Measurements from ENCODE around the gene MSI2.

Gene MSI2

DNA sequence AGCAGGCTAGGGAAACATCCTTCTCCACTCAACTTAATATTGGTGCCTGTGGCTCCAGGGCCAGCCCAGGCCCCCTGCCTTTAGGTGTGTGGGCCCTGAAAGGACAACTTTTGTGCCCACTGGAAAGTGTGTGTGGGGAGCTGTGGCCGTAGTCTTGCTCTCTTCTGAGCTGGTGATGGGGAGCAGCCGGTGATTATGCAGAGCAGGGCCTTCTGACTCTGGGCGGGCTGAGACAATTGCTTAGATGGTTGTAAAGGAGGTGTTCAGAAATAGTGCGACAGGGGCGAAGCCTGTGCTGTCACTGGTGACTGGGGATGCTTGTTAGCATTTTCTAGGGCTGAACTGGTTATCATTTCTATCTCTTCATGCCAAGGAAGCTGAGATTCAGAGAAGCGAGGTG, 62.6 kb downstream of the MSI2 start:
- no peak for DNase-seq (ENCODE audit: low spot score)

DNA sequence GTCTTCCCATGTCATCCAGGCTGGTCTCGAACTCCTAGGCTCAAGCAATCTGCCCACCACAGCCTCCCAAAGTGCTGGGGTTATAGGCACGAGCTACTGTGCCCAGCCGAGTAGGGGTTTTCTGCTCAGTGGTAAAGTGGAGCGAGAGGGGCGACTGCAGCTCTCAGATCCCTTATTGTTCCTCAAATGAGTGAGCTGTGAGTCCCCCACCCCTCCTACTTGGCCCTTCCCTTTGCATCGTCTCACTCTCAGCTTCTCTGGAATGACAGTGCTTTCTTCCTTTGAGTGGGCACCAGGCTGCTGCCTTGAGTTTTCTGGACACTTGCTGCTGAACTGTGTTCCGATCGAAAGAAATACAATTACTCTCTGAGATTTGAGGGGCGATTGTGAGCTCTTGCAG, 63.5 kb downstream of the MSI2 start:
- DNase-seq (ENCODE audit: low spot score): no peak

- no peak for DNase-seq (ENCODE audit: low spot score)
These were observed 67.1 kb downstream of the MSI2 start for GRCh38 chr17:57323391-57323790.

- DNase-seq (ENCODE audit: low spot score): no peak
These were observed 67.7 kb downstream of the MSI2 start for GRCh38 chr17:57324060-57324459.

- no peak for DNase-seq (ENCODE audit: low spot score)
These were observed 68.3 kb downstream of the MSI2 start for GRCh38 chr17:57324631-57325030.

- DNase-seq (ENCODE audit: low spot score): no peak
These were observed 70.0 kb downstream of the MSI2 start for GRCh38 chr17:57326336-57326735.

DNA sequence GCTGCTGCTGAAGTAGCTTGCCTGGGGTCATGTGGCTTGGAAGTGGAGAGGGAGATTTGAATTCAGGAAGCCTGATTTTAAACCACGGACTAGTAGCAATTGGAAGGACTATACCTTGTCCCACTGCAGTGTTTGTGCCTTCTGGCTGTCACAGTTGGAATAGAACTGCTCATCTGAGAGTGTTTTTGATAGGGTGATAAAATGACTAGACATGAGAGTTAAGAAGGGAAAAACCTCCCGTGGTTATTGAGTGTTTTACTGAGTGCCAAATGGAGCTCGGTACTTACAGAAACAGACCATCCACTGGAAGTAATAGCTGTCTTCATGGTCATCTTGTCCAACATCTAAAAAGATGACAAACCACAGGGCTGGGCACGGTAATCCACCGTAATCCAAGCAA, 70.4 kb downstream of the MSI2 start:
- DNase-seq (ENCODE audit: low spot score): no peak

- DNase-seq (ENCODE audit: low spot score): no peak
These were observed 71.0 kb downstream of the MSI2 start for GRCh38 chr17:57327176-57327970.

DNA sequence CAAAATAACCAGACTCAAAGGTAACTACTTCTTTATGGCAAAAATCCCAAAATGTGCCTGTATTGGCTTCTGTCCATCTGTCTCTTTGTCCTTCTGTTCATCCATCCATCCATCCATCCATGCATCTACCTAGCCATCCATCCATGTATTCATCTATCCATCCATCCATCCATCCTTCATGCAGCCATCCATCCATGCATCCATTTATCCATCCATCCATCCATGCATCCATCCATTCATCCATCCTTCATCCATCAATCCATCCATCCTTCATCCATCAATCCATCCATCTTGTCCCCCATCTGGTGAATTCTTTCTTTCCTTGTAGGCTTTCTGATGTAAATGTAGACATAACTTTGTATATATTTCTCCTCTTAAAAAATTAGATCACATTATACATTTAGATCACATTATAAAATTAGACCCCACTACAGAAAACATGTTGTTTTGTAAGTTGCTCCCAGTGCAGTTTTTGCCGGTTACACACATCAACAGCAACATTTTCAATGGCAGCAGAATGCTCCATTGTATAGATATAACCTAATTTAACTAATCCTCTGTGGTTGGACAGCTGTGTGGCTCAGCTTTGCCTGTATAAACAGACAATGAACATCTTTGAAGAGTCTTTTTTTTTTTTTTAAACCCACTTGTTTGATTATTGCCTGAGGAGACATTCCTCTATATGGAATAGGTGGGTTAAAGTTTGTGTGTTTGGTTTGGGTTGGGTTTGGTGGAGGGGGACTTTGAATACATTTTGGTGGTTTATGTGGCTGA, 72.0 kb downstream of the MSI2 start:
- DNase-seq (ENCODE audit: low spot score): no peak

DNA sequence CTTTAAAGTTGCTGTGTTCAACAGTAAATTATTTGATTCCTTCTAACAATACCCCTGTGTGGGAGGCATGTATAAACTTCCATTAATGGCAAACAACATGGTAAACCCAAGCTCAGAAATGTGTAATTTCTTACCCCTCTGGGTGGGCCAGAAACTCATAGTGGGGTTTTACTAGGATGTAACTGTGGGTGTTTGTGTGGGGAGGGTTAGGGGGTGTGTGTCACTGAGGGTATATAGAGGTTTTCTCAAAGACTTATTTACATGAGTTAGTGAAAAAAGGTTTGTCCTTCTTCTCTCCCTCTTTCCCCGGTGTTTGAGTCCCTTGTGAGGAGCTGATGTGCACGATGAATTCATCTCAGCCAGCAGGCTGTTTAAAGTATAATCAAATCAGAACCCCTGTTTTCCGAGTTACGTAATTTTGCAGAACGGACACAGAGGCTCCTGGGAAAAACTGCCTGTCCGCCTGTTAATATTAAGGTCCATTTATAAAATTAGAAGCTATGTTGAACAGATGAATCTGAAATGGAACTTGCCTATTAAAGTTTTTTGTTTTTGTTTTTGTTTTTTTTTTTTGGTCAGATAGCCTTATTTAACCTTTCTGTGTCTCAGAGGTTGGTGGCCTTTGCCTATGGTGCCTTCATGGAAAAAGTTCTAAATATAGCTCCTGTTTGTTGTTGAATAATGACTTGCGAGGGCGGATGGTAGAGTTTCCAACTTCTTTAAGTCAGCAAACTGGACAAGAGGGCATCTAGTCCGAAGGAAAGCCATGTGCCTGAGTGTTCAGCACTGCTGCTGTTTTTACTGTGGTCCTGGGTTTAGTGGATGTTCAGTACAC, 73.3 kb downstream of the MSI2 start:
- DNase-seq (ENCODE audit: low spot score): no peak

DNA sequence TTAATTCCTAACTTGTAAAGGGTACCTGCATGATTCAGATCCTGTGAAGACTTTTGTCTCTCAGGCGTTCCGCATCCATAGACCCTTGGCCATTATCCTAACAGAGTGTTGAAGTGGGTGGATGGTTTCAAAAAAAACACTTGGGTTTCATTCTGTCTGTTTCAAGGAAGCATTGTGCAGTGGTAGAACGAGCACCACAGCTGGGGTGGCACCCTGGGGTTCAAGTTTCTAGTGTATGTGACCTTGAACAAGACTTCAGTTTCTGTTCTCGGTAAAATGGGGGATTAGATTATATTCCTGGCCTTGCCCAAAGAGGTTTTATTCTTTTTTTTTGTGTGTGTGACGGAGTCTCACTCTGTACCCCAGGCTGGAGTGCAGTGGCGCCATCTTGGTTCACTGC, 74.3 kb downstream of the MSI2 start:
- no peak for DNase-seq (ENCODE audit: low spot score)

DNA sequence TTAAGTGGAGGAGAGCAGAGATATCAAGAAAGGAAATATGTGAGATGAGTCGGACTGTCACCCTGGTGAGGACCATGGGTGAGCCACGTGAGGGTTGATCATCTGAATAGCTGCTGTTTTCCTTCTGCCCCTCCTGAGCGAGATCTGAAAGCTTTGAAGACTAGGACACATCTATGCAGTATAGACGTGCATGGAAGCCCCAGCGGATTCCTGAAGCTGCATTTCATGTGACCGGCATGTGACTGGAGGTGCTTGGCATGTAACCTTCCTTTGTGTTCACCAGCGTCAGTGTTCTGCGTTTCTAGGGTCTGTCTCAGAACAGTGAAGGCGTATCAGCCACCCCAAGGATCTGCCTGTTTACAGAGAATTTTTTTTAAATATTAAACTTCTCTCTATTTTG, 75.1 kb downstream of the MSI2 start:
- DNase-seq (ENCODE audit: low spot score): no peak

DNA sequence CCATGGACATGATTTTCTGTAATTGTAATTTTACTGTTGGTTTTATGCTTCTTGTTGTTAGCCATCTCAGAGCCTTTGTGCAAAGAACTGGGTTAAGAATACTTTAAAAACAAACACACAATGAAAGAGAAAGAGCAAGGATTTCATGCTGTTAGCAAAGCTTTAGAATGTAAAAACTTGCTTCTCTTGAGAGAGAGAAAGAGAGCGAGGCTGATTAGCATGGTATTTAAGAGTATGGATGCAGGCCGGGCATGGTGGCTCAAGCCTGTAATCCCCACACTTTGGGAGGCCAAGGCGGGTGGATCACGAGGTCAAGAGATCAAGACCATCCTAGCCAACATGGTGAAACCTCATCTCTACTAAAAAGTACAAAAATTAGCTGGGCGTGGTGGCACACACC, 76.2 kb downstream of the MSI2 start:
- DNase-seq (ENCODE audit: low spot score): no peak

- no peak for DNase-seq (ENCODE audit: low spot score)
These were observed 79.0 kb downstream of the MSI2 start for GRCh38 chr17:57335195-57335792.

GRCh38 chr17:57337390-57337789, 81.1 kb downstream of the MSI2 start:
- DNase-seq (ENCODE audit: low spot score): no peak

- DNase-seq (ENCODE audit: low spot score): no peak
These were observed 82.1 kb downstream of the MSI2 start for GRCh38 chr17:57338257-57338914.

DNA sequence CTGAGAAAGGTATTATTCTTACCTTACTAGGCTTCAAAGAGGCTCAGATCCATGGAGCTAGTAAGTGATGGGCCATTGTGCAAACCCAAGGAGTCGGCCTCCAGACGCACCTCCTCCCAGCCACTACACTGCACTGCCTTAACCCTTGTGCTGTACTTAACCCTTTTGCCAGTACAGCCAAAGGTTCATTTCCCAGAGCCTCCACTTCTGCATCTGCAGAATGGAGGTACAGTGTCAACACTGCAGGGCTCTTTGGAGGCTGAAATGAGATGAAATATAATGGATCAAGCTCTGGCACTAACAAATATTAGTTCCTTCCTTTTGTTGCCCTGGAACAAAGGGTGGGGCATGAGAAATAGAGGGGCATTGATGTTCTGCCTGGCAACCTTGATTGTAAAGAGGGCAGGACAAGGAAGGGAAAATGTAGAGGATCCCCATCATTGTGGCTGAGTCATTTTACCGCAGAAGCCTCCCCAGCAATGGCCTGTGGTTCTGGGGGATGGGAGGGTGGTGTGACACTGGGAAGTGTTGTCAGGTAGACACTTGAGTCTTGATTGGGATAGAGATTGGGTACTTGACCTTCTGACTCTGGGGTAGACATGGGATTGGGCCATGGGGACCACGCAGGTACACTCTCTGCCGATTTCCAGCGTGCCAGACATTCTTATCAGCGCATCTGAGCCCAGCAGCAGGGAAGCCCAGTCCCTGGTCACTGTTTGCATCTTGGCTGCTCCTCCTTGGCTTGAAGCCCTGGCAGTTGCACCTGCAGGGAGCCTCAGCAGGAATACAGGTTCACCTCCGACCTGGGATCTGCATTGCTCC, 84.0 kb downstream of the MSI2 start:
- no peak for DNase-seq (ENCODE audit: low spot score)

GRCh38 chr17:57341611-57342540, 85.6 kb downstream of the MSI2 start:
- DNase-seq (ENCODE audit: low spot score): no peak

GRCh38 chr17:57342963-57343589, 86.8 kb downstream of the MSI2 start:
- no peak for DNase-seq (ENCODE audit: low spot score)
